Karpas-422 (cell line): ENCODE measurements around the gene GBE1. TPM values are rescaled to one million over a fixed set of nuclear protein-coding genes. Genes with fewer than 3 reads are reported as not detected.

ENCODE experiments used
- DNase-seq: peaks from one replicate; pipeline ENCODE4 v3.0.0-alpha.2; 2015
- H2AFZ ChIP-seq: fragments of 200-600 bp; sonication (generic); 2 replicates; pipeline ENCODE4 v1.6.1; 2014; ENCODE audit warnings: antibody characterized with exemption, low read length, mixed read lengths
- H3K27ac ChIP-seq: fragments of 200-600 bp; sonication (generic); 2 replicates; pipeline ENCODE4 v1.5.1; 2014; ENCODE audit warnings: mild to moderate bottlenecking, low read length, moderate library complexity
- H3K27me3 ChIP-seq: fragments of 200-600 bp; sonication (generic); 2 replicates; pipeline ENCODE4 v1.6.1; 2014; ENCODE audit warnings: low read length, mixed read lengths
- H3K36me3 ChIP-seq: fragments of 200-600 bp; sonication (generic); 2 replicates; pipeline ENCODE4 v1.6.1; 2014; ENCODE audit warnings: low read length, mixed read lengths; ENCODE audit not compliant: insufficient read depth
- H3K4me1 ChIP-seq: fragments of 200-600 bp; sonication (generic); 2 replicates; pipeline ENCODE4 v1.6.1; 2014; ENCODE audit warnings: mild to moderate bottlenecking, low read length, mixed read lengths
- H3K4me2 ChIP-seq: fragments of 200-600 bp; sonication (generic); 2 replicates; pipeline ENCODE4 v1.6.1; 2014; ENCODE audit warnings: low read length, low read depth, mild to moderate bottlenecking; ENCODE audit not compliant: poor library complexity, severe bottlenecking
- H3K4me3 ChIP-seq: fragments of 200-600 bp; sonication (generic); 2 replicates; pipeline ENCODE4 v1.5.1; 2014; ENCODE audit warnings: mild to moderate bottlenecking, antibody characterized with exemption, low read length, mixed read lengths
- H3K79me2 ChIP-seq: fragments of 200-600 bp; sonication (generic); 2 replicates; pipeline ENCODE4 v1.6.1; 2014; ENCODE audit warnings: mild to moderate bottlenecking, low read length, mixed read lengths
- H3K9ac ChIP-seq: fragments of 200-600 bp; sonication (generic); 2 replicates; pipeline ENCODE4 v1.6.0; 2014; ENCODE audit warnings: low read length
- H3K9me2 ChIP-seq: fragments of 200-600 bp; sonication (generic), shearing (Covaris generic); replicated peaks from 2 replicates; pipeline ENCODE4 v1.6.0; 2014; ENCODE audit warnings: mild to moderate bottlenecking, low read length, moderate library complexity; ENCODE audit not compliant: insufficient read depth
- H3K9me3 ChIP-seq: fragments of 300-700, 200-600 bp; sonication (generic); 2 replicates; pipeline ENCODE4 v1.6.1; 2014; ENCODE audit warnings: low read length, mixed read lengths
- H4K20me1 ChIP-seq: fragments of 200-600 bp; sonication (generic); 2 replicates; pipeline ENCODE4 v1.6.1; 2014; ENCODE audit warnings: mild to moderate bottlenecking, antibody characterized with exemption, low read length, low read depth; ENCODE audit not compliant: insufficient read depth
- total RNA-seq: library from RNA; depleted of rRNA; stranded (reverse); fragments of >200 nt; shearing (Covaris generic); gene quantifications from 2 replicates; pipeline ENCODE4 v1.2.3, GENCODE V29; 2014; ENCODE audit warnings: low replicate concordance

GBE1 gene
- total RNA-seq, 1 experiment from 2014 or later: 134 TPM

DNA sequence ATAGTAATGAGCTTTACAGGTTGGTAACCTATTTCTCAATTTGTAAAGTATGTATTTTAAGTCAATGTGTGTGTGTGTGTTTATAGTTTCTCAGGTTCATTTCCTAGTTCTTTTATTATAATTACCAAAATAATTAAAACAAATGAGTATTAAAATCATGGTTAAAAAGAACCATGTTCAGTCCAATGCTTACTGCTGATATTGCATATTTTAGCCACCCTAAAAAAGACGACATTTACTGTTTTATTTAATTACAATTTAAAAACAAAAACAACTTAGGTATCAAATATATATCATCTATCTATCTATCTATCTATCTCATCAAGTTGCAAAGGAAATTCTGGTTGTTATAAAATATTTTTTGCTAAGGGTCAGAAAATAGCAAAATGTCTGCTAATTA lies 203.3 kb downstream of the GBE1 start:
- no peak overlapping the region for H3K9ac ChIP-seq

DNA sequence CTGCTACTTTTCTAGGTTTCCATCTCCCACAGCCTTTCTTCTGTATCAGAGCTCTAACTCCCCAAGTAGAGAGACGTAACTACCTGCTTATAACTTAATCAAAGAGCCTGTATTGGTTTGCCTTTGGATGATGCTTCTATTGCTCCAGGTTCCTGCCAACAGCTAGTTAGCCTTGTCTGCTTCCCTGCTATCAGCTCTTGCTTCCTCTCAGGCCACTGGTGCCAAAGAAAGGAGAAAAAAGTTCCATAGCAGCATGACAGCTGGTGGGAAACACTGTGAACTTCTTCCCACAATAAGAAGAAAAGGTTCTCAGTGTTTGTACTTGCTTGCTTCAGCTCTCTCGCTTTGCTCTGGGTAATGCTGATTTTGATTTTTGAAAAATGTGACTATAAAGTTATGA lies 206.6 kb downstream of the GBE1 start:
- Histone ChIP-seq H3K9me3 (no peaks in the 10 kb centered on the region), H3K27me3 (no peaks in the 10 kb centered on the region), H3K9ac (no peak overlapping the region), H3K27ac (no peak overlapping the region), H4K20me1 (no peaks in the 10 kb centered on the region), H2AFZ (no peak overlapping the region), H3K4me3 (no peak overlapping the region), H3K4me1 (no peaks in the 10 kb centered on the region), H3K79me2 (no peaks in the 10 kb centered on the region), H3K4me2 (no peak overlapping the region), H3K36me3 (peaks cover 9% of the 10 kb centered on the region; the same call in 1 of the 2 replicates), H3K9me2 (no peaks in the 10 kb centered on the region)
- DNase-seq: no peak

More for the DNA sequence above, 203.3 kb downstream of the GBE1 start:
- H4K20me1 ChIP-seq: no peaks in the 10 kb centered on the region
- no peaks in the 10 kb centered on the region for H3K4me1 ChIP-seq
- H3K4me3 ChIP-seq: no peak overlapping the region
- H3K27me3 ChIP-seq: no peaks in the 10 kb centered on the region
- no peak overlapping the region for H2AFZ ChIP-seq
- H3K79me2 ChIP-seq: no peaks in the 10 kb centered on the region
- H3K36me3 ChIP-seq: peaks cover 4% of the 10 kb centered on the region; the same call in 1 of the 2 replicates
- no peaks in the 10 kb centered on the region for H3K9me3 ChIP-seq
- no peak for DNase-seq
- H3K4me2 ChIP-seq: no peak overlapping the region
- no peaks in the 10 kb centered on the region for H3K9me2 ChIP-seq
- no peak overlapping the region for H3K27ac ChIP-seq

DNA sequence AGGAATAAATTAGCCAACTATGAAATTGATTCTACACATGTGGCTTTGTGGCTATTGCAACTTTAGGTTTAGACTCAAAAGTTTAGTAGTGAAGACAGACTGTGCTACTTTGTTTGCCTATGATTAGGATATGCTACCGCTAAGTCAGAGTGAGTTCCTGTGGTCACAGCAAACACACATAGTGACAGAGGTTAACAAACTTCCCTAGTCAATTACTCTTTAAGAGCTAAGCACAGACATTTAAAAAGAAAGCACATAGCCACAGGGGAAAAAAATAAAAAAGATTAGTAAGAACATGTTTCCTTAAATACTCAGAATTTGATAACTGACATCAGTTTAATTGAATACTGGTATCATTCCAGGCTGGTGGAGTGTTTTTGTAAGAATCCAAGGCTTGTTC lies 207.1 kb downstream of the GBE1 start:
- no peak overlapping the region for H3K4me2 ChIP-seq
- H3K4me1 ChIP-seq: no peaks in the 10 kb centered on the region
- H3K9me2 ChIP-seq: no peaks in the 10 kb centered on the region
- H3K36me3 ChIP-seq: peaks cover 13% of the 10 kb centered on the region
- H3K4me3 ChIP-seq: no peak overlapping the region
- no peaks in the 10 kb centered on the region for H3K9me3 ChIP-seq
- no peak overlapping the region for H3K27ac ChIP-seq
- H3K9ac ChIP-seq: no peak overlapping the region
- no peaks in the 10 kb centered on the region for H3K27me3 ChIP-seq
- H2AFZ ChIP-seq: no peak overlapping the region
- no peak for DNase-seq
- no peaks in the 10 kb centered on the region for H4K20me1 ChIP-seq
- H3K79me2 ChIP-seq: no peaks in the 10 kb centered on the region

DNA sequence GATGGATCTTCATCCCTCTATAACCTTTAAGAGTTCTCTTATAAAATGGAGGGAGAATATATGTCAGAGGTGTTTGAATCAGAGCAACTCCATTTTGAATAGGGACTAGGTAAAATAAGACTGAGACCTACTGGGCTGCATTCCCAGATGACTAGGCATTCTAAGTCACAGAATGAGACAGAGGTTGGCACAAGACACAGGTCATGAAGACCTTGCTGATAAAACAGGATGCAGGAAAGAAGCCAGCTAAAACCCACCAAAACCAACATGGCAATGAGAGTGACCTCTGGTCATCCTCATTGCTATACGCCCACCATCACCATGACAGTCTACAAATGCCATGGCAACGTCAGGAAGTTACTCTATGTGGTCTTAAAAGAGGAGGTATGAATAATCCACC lies 211.0 kb downstream of the GBE1 start:
- no peak for DNase-seq
- Histone ChIP-seq H3K4me3 (no peak overlapping the region), H3K79me2 (no peaks in the 10 kb centered on the region), H3K36me3 (peaks cover 15% of the 10 kb centered on the region), H2AFZ (no peak overlapping the region), H3K27ac (no peak overlapping the region), H3K4me1 (peaks cover 3% of the 10 kb centered on the region), H3K4me2 (no peak overlapping the region), H3K9me2 (no peaks in the 10 kb centered on the region; the same call in 1 of the 2 replicates), H3K9me3 (no peaks in the 10 kb centered on the region), H3K9ac (no peak overlapping the region), H3K27me3 (no peaks in the 10 kb centered on the region), H4K20me1 (no peaks in the 10 kb centered on the region)

DNA sequence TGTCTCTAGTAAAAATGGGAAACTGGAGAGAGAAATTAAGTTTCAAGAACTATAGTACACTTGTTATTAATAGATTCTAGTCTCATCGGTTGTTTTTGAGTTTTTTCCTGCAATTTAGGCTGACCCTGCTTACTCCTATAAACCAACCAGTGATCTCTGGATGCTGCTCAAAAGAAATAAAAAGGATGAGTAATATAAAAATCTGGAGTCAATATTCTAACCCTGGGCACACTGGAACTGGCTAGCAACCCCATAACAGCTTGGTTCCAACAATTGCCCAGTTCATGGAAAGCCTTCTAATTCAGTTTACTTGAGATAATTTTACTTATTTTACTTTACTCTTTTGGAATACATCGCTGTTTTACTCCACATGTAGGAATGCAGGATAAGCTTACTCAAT lies 211.6 kb downstream of the GBE1 start:
- Histone ChIP-seq H3K4me2 (no peak overlapping the region), H3K36me3 (peaks cover 15% of the 10 kb centered on the region), H3K9ac (no peak overlapping the region), H3K4me1 (peaks cover 9% of the 10 kb centered on the region), H3K9me2 (no peaks in the 10 kb centered on the region; the same call in 1 of the 2 replicates), H3K4me3 (no peak overlapping the region), H4K20me1 (no peaks in the 10 kb centered on the region), H2AFZ (no peak overlapping the region), H3K27ac (no peak overlapping the region), H3K79me2 (no peaks in the 10 kb centered on the region), H3K9me3 (no peaks in the 10 kb centered on the region), H3K27me3 (no peaks in the 10 kb centered on the region)
- no peak for DNase-seq

DNA sequence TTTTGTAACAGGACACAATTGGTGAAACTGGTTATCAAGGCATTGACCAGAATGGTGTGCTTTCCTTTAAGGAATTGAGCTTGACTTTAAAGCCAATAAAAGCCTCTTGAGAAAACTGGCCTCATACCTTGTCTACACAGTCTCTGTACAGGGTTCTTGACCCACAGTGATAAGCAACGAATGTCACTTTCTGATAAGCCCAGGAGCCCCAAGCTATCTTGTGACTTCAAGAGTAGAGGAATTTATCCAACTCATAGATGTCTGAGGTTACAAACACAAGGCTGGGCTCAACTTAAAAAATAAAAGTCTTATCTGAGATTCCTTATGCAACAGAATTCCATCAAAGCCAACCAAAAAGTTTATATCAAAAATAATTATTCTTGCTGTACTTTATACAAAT lies 212.1 kb downstream of the GBE1 start:
- H3K27me3 ChIP-seq: no peaks in the 10 kb centered on the region
- H3K4me3 ChIP-seq: no peak overlapping the region
- H2AFZ ChIP-seq: no peak overlapping the region
- no peak overlapping the region for H3K4me2 ChIP-seq
- H3K27ac ChIP-seq: no peak overlapping the region
- no peak overlapping the region for H3K9ac ChIP-seq
- H3K9me2 ChIP-seq: no peaks in the 10 kb centered on the region; the same call in 1 of the 2 replicates
- peaks cover 14% of the 10 kb centered on the region for H3K4me1 ChIP-seq
- DNase-seq: no peak
- no peaks in the 10 kb centered on the region for H3K9me3 ChIP-seq
- H3K79me2 ChIP-seq: no peaks in the 10 kb centered on the region
- H3K36me3 ChIP-seq: peaks cover 15% of the 10 kb centered on the region
- no peaks in the 10 kb centered on the region for H4K20me1 ChIP-seq

DNA sequence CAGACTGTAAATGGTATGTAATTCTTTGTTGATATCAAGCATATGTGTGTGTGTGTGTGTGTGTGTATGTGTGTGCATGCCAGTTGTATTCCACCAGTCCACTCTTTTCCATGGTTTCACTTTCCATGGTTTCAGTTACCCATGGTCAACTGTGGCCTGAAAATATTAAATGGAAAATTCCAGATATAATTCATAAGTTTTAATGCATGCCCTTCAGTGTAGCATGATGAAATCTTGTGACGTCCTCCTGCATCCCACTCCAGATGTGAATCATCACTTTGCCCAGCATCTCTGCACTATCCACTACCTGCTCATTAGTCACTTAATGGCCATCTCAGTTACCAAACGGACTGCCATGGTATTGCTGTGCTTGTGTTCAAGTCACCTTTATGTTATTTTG lies 215.9 kb downstream of the GBE1 start:
- no peak overlapping the region for H3K4me3 ChIP-seq
- H3K9ac ChIP-seq: no peak overlapping the region
- H3K4me1 ChIP-seq: peaks cover 17% of the 10 kb centered on the region
- DNase-seq: no peak
- H3K9me2 ChIP-seq: no peaks in the 10 kb centered on the region; the same call in 1 of the 2 replicates
- H2AFZ ChIP-seq: no peak overlapping the region
- H3K36me3 ChIP-seq: peaks cover 11% of the 10 kb centered on the region
- no peak overlapping the region for H3K4me2 ChIP-seq
- no peaks in the 10 kb centered on the region for H3K9me3 ChIP-seq
- H3K27ac ChIP-seq: no peak overlapping the region
- H4K20me1 ChIP-seq: no peaks in the 10 kb centered on the region
- H3K79me2 ChIP-seq: no peaks in the 10 kb centered on the region; the same call in 1 of the 2 replicates
- no peaks in the 10 kb centered on the region for H3K27me3 ChIP-seq

DNA sequence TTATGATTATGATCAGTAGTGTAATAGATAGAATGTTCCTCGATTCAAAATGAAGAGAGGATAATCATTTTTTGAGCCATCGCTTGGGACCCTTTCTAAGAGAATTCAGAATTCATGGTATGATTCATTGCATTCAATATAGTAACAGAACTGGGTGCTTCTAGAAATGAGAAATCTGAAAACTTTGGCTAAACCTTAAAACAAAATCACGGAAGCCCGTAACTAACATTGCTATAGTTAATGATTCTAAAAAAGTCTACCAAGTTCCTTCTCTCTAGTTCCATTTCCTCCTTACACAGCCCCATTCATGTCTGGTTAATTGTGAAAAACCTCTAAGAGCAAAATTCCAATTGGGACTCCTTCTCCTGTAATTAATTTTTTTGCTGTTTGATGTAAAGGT lies 217.1 kb downstream of the GBE1 start:
- H3K4me3 ChIP-seq: no peak overlapping the region
- H3K4me2 ChIP-seq: no peak overlapping the region
- no peak overlapping the region for H2AFZ ChIP-seq
- no peaks in the 10 kb centered on the region; the same call in 1 of the 2 replicates for H3K9me2 ChIP-seq
- H3K27ac ChIP-seq: no peak overlapping the region
- DNase-seq: no peak
- peaks cover 2% of the 10 kb centered on the region for H3K36me3 ChIP-seq
- H3K79me2 ChIP-seq: no peaks in the 10 kb centered on the region; the same call in 1 of the 2 replicates
- H3K27me3 ChIP-seq: no peaks in the 10 kb centered on the region
- H3K4me1 ChIP-seq: peaks cover 17% of the 10 kb centered on the region
- H4K20me1 ChIP-seq: no peaks in the 10 kb centered on the region
- H3K9ac ChIP-seq: no peak overlapping the region
- H3K9me3 ChIP-seq: no peaks in the 10 kb centered on the region

DNA sequence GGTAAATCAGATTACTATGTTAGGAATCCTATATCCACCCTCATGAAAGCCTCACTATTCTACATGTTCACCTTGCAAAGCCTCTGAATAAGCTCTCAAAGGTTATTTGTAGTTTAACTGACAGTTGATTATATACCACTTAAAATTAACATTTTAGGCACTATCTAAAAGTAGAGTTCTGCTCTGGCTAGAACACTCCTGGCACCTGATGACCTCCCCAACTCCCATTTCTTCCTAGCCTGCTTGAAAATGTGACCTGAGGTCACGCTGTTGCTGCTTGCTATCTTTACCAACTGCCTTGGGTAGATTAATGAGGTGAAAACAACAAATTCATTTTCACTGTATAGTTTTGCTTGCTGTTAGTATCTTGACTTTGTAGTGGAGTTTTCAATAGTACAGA lies 220.7 kb downstream of the GBE1 start:
- Histone ChIP-seq H4K20me1 (no peaks in the 10 kb centered on the region), H3K4me3 (no peak overlapping the region), H3K9me2 (no peaks in the 10 kb centered on the region), H3K27ac (no peak overlapping the region), H3K27me3 (no peaks in the 10 kb centered on the region), H3K9ac (no peak overlapping the region), H3K4me2 (no peak overlapping the region), H2AFZ (no peak overlapping the region), H3K9me3 (no peaks in the 10 kb centered on the region), H3K79me2 (no peaks in the 10 kb centered on the region; the same call in 1 of the 2 replicates), H3K36me3 (peaks cover 3% of the 10 kb centered on the region; the same call in 1 of the 2 replicates), H3K4me1 (peaks cover 17% of the 10 kb centered on the region)
- no peak for DNase-seq
